ENCODE results near the gene CADPS. TPM values are rescaled to one million over a fixed set of nuclear protein-coding genes. Genes with fewer than 3 reads are reported as not detected.

CADPS gene
- total RNA-seq, 1 experiment from 2014 or later: not detected

DNA sequence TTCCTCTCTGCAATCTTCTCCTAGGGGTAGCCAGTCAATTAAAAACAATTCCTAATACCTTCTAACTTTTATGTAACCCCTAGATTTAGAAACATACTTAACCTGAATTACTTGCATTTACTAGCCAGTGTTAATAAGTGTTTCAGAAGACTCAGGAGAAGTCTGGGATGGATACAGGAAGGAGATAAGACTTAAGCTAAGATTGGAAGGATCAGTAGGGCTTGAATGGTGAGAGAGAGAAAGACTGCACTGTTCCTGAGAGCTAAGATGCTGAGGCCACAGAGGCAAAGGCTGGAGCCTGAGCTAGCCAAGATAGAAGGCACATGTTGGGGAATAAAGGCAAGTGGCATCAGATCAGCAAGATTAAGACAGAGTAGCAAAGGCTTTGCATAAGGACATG is 30.1 kb upstream of the CADPS start:
- Histone ChIP-seq H3K9me2 (replicated peaks; ENCODE audit: low read length) (no peaks in the 10 kb centered on the region), H3K4me3 (ENCODE audit: low read length) (no peak overlapping the region), H3K79me2 (ENCODE audit: low read length) (no peaks in the 10 kb centered on the region), H3K27me3 (ENCODE audit: low read length) (no peaks in the 10 kb centered on the region), H3K27ac (ENCODE audit: low read length) (no peak overlapping the region), H3K9me3 (ENCODE audit: low read length) (peaks cover 21% of the 10 kb centered on the region), H3K4me1 (ENCODE audit: insufficient read depth, low read length) (no peaks in the 10 kb centered on the region), H4K20me1 (ENCODE audit: low read length) (no peaks in the 10 kb centered on the region), H2AFZ (ENCODE audit: low read length) (no peak overlapping the region), H3F3A (ENCODE audit: low read length, unreplicated experiment) (no peaks in the 10 kb centered on the region), H3K9ac (ENCODE audit: low read length) (no peak overlapping the region), H3K36me3 (ENCODE audit: low read depth, low read length) (no peaks in the 10 kb centered on the region), H3K4me2 (ENCODE audit: low read length) (no peak overlapping the region)
- CTCF ChIA-PET: no interaction called here
- intact Hi-C loops (cut with micrococcal nuclease): no loop called here
- no peak for ATAC-seq
- DNase-seq: no peak
- TF ChIP-seq EZH2 (IDR thresholded peaks at IDR 0.05; ENCODE audit: low read length, unreplicated experiment) (no peak), EZH2phosphoT487 (IDR thresholded peaks at IDR 0.05; ENCODE audit: borderline replicate concordance, low read length) (no peak)
- TF ChIP-seq, protein P1, sequence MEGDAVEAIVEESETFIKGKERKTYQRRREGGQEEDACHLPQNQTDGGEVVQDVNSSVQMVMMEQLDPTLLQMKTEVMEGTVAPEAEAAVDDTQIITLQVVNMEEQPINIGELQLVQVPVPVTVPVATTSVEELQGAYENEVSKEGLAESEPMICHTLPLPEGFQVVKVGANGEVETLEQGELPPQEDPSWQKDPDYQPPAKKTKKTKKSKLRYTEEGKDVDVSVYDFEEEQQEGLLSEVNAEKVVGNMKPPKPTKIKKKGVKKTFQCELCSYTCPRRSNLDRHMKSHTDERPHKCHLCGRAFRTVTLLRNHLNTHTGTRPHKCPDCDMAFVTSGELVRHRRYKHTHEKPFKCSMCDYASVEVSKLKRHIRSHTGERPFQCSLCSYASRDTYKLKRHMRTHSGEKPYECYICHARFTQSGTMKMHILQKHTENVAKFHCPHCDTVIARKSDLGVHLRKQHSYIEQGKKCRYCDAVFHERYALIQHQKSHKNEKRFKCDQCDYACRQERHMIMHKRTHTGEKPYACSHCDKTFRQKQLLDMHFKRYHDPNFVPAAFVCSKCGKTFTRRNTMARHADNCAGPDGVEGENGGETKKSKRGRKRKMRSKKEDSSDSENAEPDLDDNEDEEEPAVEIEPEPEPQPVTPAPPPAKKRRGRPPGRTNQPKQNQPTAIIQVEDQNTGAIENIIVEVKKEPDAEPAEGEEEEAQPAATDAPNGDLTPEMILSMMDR (conservative IDR thresholded peaks at IDR 0.05; ENCODE audit: low read depth, low read length): no peak
- POLR2A ChIA-PET (ENCODE audit: unreplicated experiment): no interaction called here
- BruUV-seq (replicated peaks): no TSS peak

DNA sequence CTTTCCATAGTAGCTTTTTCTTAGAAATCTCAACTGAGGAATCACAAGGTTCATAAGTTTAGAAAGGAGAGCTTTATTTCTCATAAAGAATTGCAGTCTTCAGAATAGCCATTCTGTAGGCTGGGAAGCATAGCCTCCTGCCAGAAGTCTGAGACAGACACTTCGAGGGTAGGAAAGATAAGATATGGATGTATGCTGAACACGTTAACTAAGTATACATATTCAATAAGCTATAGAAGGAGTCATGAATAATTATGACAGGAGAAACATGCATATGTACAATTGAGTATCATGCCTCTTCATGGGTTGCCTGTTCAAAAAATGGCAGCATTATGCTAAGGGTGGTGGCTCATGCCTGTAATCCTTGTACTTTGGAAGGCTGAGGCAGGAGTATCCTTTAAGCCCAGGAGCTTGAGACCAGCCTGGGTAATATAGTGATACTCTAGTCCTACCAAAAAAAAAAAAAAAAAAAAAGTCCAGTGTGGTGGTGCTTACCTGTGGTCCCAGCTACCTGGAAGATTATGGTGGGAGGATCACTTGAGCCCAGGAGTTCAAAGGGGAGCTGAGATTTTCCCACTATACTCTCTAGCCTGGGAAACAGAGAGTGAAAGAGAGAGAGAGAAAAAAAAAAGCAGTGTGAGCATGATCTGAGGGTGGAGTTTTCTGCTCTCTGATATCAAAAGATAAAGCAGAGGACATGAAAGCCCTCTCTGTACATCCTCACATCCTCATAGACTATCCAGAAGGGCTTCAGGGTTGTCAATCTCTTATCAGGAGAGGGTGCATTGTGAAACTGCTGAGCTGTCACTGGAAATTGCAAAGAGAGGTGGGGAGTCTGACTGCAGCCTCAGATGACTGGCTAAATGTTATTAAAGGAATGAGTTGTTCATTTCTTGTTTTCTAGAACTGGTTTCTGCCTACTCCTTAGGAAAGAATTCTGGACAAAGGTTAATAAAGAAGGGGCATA is 23.6 kb upstream of the CADPS start:
- no peak overlapping the region for H3K27ac ChIP-seq (ENCODE audit: low read length)
- ChIA-PET CTCF (no interaction called here), POLR2A (ENCODE audit: unreplicated experiment) (no interaction called here)
- ATAC-seq (no peak), DNase-seq (no peak)
- no peak overlapping the region for H3K4me2 ChIP-seq (ENCODE audit: low read length)
- no peaks in the 10 kb centered on the region for H3K4me1 ChIP-seq (ENCODE audit: insufficient read depth, low read length)
- BruUV-seq (replicated peaks): no TSS peak
- no peaks in the 10 kb centered on the region for H3K79me2 ChIP-seq (ENCODE audit: low read length)
- H3K9me3 ChIP-seq (ENCODE audit: low read length): peaks cover 26% of the 10 kb centered on the region
- H3K9ac ChIP-seq (ENCODE audit: low read length): no peak overlapping the region
- H3K9me2 ChIP-seq (replicated peaks; ENCODE audit: low read length): no peaks in the 10 kb centered on the region
- H2AFZ ChIP-seq (ENCODE audit: low read length): no peak overlapping the region
- no peak overlapping the region for H3K4me3 ChIP-seq (ENCODE audit: low read length)
- intact Hi-C loops (cut with micrococcal nuclease): no loop called here
- H3K36me3 ChIP-seq (ENCODE audit: low read depth, low read length): no peaks in the 10 kb centered on the region
- H3K27me3 ChIP-seq (ENCODE audit: low read length): no peaks in the 10 kb centered on the region
- H3F3A ChIP-seq (ENCODE audit: low read length, unreplicated experiment): no peaks in the 10 kb centered on the region
- TF ChIP-seq EZH2phosphoT487 (IDR thresholded peaks at IDR 0.05; ENCODE audit: borderline replicate concordance, low read length): no peak
- no peak for TF ChIP-seq EZH2 (IDR thresholded peaks at IDR 0.05; ENCODE audit: low read length, unreplicated experiment)
- TF ChIP-seq, protein P1 (conservative IDR thresholded peaks at IDR 0.05; ENCODE audit: low read depth, low read length): no peak
- H4K20me1 ChIP-seq (ENCODE audit: low read length): no peaks in the 10 kb centered on the region

DNA sequence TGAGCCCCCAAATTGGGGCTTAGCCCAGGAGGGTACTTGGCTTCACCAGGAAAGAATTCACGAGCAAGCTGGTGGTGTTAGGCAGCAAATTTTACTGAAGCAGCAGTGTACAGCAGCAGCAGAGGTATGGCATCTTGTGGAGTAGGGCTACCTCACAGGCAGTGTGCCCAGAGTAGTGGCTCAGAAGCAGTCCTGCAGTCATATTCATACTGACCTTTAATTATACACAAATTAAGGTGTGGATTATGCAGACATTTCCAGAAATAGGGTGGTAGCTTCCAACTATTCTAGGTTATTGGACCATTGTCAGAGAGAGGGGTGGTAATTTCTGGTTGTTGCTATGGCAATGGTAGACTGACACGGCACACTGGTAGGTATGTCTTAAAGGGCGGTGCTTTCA is 20.7 kb upstream of the CADPS start:
- Histone ChIP-seq H3K27ac (ENCODE audit: low read length) (no peak overlapping the region), H4K20me1 (ENCODE audit: low read length) (no peaks in the 10 kb centered on the region), H3K4me2 (ENCODE audit: low read length) (no peak overlapping the region), H3K9me3 (ENCODE audit: low read length) (peaks cover 14% of the 10 kb centered on the region), H3K79me2 (ENCODE audit: low read length) (no peaks in the 10 kb centered on the region), H3K36me3 (ENCODE audit: low read depth, low read length) (no peaks in the 10 kb centered on the region), H3F3A (ENCODE audit: low read length, unreplicated experiment) (no peaks in the 10 kb centered on the region), H3K4me1 (ENCODE audit: insufficient read depth, low read length) (no peaks in the 10 kb centered on the region), H3K9me2 (replicated peaks; ENCODE audit: low read length) (no peaks in the 10 kb centered on the region), H2AFZ (ENCODE audit: low read length) (no peak overlapping the region), H3K27me3 (ENCODE audit: low read length) (no peaks in the 10 kb centered on the region), H3K4me3 (ENCODE audit: low read length) (no peak overlapping the region), H3K9ac (ENCODE audit: low read length) (no peak overlapping the region)
- ChIA-PET POLR2A (ENCODE audit: unreplicated experiment) (no interaction called here), CTCF (no interaction called here)
- DNase-seq: no peak
- TF ChIP-seq, protein P1 (conservative IDR thresholded peaks at IDR 0.05; ENCODE audit: low read depth, low read length): no peak
- TF ChIP-seq EZH2 (IDR thresholded peaks at IDR 0.05; ENCODE audit: low read length, unreplicated experiment) (no peak), EZH2phosphoT487 (IDR thresholded peaks at IDR 0.05; ENCODE audit: borderline replicate concordance, low read length) (no peak)
- ATAC-seq: no peak
- no TSS peak for BruUV-seq (replicated peaks)
- intact Hi-C loops (cut with micrococcal nuclease): no loop called here
